NCI-H1436 treated with DMSO at 0.1 percent for 48 hours (cell line): ENCODE measurements around the gene TXNDC5.

ENCODE experiments used
- DNase-seq: peaks from one replicate; lab custom pipeline; 2025; lab: John Stamatoyannopoulos, UW

The TXNDC5 gene

DNA sequence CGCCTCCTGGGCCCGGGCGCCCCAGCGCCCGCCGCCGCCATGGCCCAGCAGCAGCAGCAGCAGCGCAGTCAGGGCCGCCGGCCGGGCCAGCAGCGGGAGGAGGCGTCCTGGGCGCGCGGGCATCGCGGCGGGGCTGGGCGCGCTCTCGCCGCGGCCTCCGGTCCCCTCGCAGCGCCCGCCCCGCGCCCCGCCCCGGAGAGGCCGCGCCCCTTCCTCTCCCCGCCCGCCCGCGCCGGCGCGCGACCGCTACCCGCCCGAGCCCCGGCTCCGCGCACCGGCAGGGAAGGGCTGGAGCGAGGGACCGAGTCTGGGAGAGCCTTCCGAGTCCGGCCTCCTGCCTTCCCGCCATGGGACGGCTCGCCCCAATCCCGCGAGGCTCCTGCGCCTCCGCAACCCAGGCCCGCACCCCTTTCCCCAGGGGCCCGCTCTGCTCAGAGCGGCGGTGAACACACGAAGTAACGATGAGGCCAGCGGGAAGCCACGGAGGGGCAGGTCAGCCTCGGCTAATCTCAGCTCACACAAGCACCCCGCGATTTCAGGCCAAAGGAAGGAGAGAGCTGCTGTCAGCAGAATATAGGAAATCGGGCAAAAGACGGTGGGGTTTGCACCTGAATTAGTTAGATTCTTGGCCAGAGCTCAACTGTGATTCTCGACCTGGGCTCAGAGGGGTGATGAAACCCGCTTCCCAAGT lies at the start of gene TXNDC5:
TSS of gene TXNDC5 (minus strand) at position 135 of the 691 bp plus-strand sequence. CDS start at position 123, 12 bp downstream.
- DNase-seq: no peak

DNA sequence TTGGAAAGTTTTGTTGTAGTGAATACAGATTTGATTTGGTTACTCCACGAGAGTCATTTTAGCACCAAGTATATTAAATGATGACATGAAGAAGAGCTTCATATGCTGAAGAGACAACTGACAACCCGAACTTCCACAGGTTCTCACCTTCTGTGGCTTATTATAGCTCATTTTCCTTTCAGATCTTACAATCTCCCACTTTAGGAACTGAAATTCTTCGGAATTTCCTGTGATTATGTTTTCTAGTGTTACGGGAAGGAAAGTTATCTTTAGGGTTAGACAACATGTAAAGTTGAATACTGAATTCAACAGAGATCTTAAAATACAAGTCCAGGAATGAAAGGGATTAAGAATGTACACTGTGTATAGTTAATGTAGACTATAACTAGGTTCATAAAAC lies 49.6 kb upstream of the TXNDC5 start:
- no peak for DNase-seq

DNA sequence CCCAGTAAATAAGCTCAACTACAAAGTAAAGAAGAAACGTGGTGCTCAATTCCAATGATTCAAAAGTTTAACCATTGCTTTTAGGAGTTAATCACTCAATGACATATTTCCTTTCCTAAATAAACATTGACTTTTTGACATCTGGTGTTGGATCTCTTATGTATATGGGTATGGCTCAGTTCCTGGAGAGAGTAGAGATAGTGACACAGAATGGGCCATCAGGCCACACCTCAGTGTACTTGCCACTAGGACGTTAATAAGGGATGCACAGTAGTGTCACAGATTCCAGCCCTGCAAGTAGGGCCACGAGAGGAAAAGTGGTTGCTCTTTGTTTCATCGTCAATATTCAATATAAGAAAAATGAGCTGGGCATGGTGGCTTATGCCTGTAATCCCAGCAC lies 48.9 kb upstream of the TXNDC5 start:
- no peak for DNase-seq

DNA sequence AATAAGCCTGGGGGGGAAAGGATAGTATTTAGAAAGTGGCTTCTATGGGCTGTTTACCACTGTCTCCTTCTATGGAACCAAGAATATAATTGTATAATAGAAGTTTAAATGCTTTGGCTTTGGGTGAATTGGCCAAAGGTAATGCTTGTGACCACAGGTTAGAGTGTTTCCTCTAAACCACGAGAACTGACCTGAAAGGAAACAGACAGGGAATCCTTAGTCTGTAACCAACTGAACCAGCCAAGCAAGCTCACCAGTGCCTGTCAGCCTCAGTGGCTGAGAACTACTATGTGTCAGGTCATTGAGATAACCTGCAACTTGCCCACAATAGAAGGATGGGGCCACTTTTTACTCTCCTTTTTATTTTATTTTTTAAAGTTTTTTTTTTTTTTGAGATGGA lies 47.9 kb upstream of the TXNDC5 start:
- no peak for DNase-seq

DNA sequence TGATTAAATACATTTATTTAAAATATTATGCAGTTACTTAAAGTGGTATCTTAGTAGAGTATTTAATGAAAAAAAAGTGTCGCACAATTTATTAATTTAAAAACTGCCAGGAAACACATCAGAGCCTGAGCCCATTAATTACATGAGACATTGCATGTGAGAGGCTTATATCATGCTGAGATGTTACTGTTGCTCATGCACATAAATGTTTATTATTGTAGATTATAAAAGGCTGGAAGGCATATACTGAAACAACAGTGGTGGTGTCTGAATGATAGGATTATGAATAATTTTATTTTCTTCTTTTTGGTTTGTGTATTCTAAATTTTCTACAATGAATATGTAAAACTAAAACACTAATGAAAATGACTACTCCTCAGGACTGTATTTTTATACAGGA lies 45.7 kb upstream of the TXNDC5 start:
- no peak for DNase-seq

DNA sequence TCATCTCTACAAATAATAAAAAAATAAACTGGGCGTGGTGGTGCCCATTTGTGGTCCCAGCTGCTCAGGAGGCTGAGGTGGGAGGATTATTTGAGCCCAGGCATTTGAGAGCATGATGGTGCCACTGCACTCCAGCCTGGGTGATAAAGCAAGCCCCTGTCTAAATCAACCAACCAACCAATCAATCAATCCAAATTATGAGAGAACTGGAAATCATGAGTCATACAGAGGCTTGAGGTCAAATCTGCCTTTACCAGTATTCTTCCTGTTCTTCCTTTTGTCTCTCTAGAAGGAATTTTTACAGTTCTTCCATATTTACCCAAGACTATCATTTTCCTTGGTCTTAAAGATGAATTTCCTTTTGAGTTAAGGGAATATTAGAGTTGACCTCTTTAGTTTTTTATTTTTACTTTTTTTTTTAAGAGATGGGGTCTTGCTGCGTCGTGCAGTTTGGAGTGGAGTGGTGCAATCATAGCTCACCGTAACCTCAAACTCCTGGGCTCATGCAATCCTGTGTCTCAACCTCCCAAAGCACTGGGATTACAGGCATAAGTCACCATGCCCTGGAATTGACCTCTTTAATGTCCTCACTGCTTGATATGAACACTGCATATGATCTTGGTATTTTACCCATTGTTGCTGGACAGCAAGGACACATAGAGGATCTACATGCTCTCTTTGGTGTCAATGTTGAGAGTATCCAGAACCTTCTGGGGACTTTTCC lies 44.1 kb upstream of the TXNDC5 start:
- no peak for DNase-seq

DNA sequence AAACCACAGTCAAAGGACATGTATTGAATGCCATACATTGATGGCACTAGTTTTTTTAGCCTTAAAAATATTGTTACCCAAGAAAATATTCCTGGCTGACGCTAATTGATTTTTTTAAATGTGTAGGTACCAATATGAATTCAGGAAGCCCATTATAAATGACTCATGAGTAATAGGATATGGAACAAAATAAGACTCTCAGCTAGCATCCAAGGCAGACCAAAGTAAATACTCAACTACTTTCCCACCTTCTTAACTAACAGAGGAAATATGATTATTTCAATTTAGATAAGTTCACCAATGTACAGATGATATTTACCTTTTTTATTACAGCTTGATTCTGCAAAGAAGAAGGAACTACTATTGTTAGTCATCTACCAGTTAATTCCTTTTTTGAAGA lies 43.2 kb upstream of the TXNDC5 start:
- no peak for DNase-seq

DNA sequence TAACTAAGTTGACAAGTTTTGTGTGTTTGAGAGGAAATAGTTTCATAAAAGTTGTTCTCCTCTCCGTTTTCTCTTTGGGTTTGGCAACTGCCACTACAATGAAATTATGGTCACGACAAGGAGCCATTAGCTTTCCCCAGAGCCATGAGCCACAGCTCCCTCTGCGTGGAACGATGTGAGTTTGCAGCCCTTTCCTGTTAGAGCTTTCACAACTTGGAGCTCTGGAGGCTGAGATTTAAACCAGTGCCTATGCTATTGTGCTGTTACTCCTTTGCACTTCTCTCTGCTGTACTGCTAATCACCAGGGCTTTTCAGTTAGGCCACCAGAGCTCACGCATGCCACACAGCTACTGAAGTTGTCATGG lies 29.3 kb upstream of the TXNDC5 start:
- no peak for DNase-seq

DNA sequence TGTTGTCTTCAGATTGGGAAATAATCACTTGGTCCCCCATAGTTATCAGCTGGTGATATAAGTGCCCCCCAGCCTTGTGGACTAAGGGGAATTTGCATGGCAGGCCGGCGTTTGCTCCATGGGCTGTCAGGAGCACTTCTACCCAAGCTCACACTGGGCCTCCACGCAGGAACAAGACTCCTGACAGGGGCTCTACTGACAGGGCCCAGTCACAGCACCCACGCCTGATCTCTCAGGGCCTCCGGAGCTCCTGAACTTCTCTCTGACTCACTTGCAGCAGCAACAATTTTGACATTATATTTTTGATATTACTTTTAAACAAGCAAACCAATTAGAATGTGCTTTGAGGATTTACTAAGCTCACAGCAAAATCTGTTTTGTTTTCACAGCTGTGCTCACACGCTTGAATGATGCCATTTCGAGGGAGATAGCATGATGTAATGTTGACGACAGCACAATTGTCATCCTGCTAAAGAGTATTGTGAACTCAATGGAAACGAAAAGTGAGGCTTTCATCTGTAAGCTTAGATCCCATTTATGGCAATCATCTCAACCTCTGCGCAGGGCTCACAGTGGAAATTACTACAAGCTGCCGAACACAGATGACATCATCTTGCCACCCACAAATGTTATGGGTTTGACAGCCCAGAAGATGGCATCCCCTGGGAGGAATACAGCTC lies 28.7 kb upstream of the TXNDC5 start:
- DNase-seq: no peak

DNA sequence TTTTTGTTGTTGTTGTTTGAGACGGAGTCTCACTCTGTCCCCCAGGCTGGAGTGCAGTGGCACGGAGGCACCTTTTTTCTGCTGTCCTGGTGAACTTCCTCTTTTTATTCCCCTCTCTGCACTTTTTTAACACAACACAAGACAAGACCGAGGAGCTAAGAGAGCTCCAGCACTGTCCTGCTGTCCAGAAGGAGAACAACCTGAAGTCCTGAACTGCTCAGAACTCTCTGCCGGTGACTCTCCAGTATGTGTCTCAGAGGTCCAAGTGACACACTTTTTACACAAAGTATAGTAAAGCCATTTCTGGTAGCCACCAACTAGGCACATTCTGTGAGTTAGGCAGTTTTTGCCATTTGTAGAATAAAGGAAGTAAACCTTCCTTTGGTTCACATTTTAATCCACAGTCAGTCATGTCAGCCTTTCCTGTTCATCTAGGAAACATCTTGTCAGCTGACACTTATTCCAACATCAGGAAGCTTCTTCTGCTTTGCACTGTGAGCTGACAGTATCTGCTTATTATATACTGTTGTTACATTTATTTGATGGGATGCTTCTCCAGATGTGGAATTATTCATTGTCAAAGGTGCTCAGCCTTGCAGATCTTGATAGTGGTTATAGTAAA lies 28.1 kb upstream of the TXNDC5 start:
- no peak for DNase-seq

DNA sequence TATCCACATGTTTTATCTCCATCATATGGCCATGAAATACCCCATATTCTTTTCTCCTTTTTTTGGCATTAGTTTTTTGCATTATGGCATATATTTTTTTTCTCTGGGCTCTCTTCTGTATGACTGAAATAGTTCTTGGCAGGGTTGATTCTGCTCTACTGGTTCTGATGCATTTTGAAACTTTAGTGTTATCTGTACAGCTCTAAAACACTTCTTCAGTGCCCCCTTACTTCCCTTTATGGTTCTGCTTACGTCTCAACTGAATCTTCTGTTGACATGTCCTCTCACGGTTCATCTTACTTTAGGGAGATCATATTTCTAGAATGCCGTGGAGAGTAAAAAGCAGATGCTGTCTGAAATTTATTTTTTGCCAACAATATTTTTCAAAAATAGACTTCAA lies 23.2 kb upstream of the TXNDC5 start:
- DNase-seq: no peak

DNA sequence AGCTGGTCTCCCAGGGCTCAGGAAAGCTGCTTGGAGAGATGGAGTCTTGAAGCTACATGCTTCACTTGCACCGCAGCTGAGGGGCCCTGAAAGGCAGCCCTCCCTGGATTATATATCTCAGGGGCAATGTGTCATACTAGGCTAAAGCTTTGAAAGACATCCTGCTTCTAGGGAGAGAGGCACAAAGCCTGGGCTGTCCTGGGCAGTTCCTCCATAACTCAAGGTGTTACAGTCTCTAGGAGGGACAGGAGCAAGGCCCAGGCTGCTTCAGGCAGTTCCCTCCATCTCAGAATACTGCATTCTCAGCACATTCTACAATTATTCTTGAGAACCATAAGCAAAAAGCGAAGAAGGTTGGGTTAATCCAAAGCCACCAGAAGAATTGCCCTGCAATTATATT lies 22.0 kb upstream of the TXNDC5 start:
- no peak for DNase-seq

DNA sequence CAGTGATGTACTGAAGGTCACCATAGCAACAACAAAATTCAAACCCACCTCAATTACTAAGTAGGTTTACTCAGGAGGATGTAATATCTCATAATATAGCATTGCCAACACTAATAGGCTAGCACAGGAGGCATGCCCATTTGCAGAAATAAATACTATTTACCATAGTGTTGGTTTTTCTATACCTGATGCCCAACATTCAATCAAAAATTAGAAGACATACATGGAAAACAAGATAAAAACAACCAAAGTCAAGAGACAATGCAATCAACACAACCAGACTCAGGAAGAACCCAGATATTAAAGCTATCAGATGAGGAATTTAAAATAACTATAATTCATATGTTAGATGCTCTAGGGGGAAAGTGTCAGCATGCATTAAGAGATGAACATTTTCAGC lies 14.3 kb upstream of the TXNDC5 start:
- DNase-seq: no peak

DNA sequence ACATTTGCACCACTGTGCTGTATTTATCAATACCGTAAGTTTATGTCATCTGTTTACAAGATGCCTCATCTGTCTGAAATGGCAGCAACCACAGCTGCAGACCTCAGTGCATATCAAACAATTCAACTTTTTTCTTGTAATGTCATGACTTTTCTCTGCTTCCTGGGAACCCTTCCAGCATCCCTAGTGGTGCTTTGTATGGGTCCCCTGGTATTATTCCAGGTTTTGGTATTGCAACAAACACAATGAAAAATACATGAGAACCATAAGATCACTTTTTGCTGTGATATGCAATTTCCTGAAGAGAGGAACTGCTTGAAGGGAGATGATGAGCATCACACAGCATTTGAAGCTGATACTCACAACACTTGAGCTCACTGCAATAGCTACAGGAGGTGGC lies 12.0 kb upstream of the TXNDC5 start:
- DNase-seq: no peak

DNA sequence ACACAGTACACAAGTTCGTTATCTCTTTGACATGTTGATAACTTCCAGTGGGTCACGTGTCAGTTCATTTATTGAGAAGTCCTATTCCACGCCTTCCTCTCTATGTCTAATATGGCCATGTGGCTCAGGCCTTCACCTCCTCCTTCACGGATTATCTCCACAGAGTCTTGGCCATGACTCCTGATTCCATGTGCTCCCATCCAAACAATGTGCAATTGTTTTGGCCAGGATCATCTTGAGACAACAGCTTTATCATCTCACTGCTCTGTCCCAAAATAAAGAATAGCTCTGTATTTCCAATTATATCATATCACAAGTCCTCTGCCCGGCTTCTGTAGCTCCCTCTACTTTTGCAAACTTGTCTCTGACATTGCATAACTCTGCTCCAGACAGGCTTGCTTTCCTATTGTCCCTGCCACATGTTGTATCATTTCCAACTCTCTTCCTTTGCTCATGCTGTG lies 11.1 kb upstream of the TXNDC5 start:
- DNase-seq: no peak

DNA sequence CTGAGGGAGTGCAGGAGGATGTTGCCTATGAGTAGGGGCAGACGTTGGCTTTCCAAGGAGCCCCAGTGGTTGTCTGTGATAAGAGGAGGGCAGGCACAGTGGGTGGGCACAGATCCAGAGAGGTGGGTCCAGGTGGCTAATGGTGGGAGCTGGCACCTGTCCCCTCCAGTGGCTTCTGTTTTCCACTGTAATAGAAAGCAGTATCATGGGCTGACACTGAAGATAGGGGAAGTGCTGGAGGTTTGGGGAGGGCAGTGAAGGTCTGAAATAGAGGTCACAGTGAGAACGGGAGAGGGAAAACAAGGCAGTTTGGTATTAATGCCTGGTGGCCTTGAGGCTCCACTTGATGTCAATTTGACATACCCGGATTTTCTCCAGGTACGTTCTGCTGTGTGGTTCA lies 10.5 kb upstream of the TXNDC5 start:
- no peak for DNase-seq

DNA sequence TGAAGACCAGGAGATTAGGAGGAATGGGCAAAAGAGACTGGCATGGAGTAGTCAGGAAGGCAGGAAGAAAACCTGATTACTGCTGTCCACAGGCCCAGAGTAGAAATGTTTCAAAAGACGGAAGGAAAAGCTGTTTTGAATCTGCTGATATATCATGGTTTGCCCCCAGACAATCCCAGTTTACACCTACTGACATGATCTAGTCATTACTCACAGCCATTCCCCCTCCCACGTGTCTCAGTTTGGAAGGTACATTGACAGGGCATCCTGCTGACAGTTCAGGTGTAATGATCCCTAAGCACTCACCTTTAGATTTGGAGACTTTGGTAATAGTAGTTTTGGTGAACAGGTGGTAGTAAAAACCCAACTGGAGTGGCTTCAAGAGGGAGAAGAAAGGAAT lies 9.8 kb upstream of the TXNDC5 start:
- no peak for DNase-seq

DNA sequence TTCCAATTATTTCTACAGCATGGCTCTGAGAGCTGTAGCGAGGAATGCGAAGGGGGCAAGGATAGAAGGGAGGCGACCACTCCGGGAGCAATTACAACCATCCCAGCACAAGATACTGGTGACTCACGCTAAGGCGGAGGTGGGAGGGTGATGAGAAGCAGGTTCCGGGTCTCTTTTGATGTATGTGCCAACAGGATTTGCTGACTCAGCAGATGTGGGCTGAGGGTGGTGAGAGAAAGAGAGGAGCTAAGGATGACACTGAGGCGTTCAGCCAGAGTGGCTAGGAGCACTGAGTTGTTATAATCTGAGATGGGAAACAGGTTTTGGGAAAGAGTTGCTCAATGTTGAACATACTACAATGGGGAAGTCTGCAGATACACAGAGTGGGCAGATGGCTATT lies 9.3 kb upstream of the TXNDC5 start:
- DNase-seq: no peak

DNA sequence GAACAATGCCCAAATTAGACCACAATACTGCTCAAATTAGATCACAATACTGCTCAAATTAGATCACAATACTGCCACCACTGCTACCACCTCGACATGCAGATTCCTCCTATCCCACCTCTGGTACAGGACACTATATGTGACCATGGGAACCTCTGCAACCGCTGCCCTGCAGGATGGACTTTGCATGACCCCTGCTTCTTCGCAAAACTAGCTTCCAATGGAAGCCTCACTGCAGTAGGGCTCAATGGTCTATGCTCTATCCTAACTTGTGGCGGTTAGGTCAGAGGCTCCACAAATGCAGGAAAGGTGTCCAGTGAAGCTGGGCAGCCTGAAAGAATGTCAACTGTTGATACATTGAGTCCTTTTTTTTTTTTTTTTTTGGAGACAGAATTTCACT lies 7.8 kb upstream of the TXNDC5 start:
- DNase-seq: no peak

DNA sequence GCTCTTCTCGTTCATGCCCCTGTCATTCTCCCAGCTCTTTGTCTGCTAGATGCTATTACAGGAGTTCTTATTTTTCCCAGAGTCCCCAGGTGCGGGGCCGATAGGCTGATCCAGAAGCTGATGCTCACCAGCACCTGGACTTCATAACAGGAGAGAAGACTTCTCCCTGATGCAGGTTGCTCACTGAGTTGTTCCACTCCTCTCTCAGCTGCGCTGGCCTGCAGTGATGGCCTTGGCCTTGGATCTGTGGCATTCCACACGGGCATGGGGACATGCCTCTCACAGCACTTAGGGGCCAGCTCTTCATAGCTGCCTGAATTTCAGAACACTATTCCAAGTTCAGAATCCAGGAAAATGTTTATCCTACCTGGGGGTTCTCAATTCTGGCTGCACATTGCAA lies 7.1 kb upstream of the TXNDC5 start:
- no peak for DNase-seq

DNA sequence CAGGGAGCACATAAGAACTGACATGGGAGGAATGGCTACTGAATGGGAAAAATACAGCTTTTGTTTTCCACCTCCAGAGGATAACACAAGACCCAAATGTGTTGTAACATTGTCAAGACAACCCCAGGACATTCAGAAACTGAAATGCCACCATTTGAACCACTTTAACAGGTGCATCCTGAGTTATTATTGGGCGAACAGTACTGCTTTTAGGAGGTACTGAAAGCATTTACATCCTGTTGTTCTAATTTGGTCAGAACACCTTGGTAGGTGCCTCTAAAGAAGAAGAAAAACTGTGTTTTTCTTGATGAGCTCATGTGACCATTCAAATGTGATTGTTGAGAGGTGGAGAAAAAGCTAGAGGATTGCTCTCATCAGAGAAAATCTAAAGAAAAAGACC lies 6.4 kb upstream of the TXNDC5 start:
- DNase-seq: no peak

DNA sequence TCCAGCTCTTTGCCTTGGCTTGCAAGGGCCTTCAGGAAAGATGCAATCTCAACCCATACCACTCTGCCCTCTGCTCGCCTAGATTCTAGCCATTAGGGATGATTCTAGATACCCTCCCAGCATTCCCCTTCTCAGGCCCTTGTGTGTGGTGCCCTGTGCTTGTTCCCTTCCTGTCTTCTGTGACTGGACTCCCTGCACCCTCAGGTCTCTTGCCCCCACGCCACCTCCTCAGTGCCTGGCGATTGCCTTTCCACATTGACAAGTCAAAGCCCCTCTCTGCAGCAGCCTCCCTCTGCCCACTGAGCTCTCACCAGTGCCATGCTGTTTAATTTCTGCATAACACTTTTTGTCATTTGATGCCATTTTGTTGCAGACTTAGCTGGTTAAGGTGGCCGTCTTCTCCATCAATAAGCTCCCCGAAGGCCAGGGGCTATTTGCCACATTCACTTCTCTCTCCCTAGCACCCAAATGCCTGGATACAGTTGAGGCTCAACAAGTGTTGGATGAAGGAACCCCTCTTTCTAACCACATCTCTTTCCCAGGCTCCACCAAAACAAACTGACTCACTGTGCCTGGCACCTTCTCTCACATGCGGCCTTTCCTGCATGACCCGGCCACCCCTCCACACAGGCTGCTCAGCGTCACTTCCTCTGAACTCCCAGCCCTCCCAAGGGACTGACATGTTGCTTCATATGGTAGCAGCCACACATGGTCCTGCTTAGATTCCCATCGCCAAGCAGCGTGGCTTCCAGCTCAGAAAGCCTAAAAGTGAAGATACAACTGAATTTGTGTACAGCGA lies 4.6 kb upstream of the TXNDC5 start:
- no peak for DNase-seq
